Astrocyte (in vitro differentiated cells and primary cell): ENCODE data around the gene ALK.

Experiments used
- EZH2 ChIP-seq: IDR thresholded peaks from 2 replicates; pipeline ENCODE4 v1.6.1; 2012; ENCODE audit warnings: mild to moderate bottlenecking, low read length, inconsistent platforms; ENCODE audit not compliant: insufficient read depth
- TF ChIP-seq, protein P1 (sequence below): IDR thresholded peaks from 2 replicates; pipeline ENCODE4 v1.5.1; 2011; ENCODE audit warnings: low read depth, mild to moderate bottlenecking, inconsistent platforms, low read length, moderate library complexity; ENCODE audit not compliant: insufficient read depth

GRCh38 chr2:29753671-29754444, 167.5 kb downstream of the ALK start:
- TF ChIP-seq, protein P1, sequence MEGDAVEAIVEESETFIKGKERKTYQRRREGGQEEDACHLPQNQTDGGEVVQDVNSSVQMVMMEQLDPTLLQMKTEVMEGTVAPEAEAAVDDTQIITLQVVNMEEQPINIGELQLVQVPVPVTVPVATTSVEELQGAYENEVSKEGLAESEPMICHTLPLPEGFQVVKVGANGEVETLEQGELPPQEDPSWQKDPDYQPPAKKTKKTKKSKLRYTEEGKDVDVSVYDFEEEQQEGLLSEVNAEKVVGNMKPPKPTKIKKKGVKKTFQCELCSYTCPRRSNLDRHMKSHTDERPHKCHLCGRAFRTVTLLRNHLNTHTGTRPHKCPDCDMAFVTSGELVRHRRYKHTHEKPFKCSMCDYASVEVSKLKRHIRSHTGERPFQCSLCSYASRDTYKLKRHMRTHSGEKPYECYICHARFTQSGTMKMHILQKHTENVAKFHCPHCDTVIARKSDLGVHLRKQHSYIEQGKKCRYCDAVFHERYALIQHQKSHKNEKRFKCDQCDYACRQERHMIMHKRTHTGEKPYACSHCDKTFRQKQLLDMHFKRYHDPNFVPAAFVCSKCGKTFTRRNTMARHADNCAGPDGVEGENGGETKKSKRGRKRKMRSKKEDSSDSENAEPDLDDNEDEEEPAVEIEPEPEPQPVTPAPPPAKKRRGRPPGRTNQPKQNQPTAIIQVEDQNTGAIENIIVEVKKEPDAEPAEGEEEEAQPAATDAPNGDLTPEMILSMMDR = no peak
- no peak for TF ChIP-seq EZH2
